H1 (cell line): ENCODE measurements around the gene FRMD4A.

Experiments used
- CTCF ChIP-seq, 3 experiments: IDR thresholded peaks; 1 replicate in 2 of 3; 2 replicates in 1 of 3; pipeline versions ENCODE4 v1.5.1 to v1.6.1; 2011; ENCODE audit warnings: low read length in 3 of 3, mild to moderate bottlenecking in 3 of 3, inconsistent platforms in 2 of 3, low read depth in 1 of 3, moderate library complexity in 1 of 3; ENCODE audit not compliant: insufficient read depth in 1 of 3; ENCODE audit errors: control extremely low read depth in 1 of 3
- SP1 ChIP-seq: IDR thresholded peaks from 2 replicates; pipeline ENCODE4 v1.6.1; 2011; ENCODE audit warnings: low read depth, low read length
- TCF12 ChIP-seq: IDR thresholded peaks from 2 replicates; pipeline ENCODE4 v1.6.1; 2011; ENCODE audit warnings: low read depth, mild to moderate bottlenecking, low read length
- TF ChIP-seq, protein P1 (sequence below): IDR thresholded peaks from 2 replicates; pipeline ENCODE4 v1.6.1; 2011; ENCODE audit warnings: low read length, improper control_type of control experiment

GRCh38 chr10:14162061-14162460 is 168.7 kb downstream of the FRMD4A start:
- TF ChIP-seq CTCF (IDR thresholded peaks at IDR 0.05; ENCODE audit: control extremely low read depth in 1 of 3, insufficient read depth in 1 of 3, low read depth in 1 of 3, low read length in 3 of 3) (no peak), SP1 (no peak), TCF12 (no peak)
- TF ChIP-seq, protein P1, sequence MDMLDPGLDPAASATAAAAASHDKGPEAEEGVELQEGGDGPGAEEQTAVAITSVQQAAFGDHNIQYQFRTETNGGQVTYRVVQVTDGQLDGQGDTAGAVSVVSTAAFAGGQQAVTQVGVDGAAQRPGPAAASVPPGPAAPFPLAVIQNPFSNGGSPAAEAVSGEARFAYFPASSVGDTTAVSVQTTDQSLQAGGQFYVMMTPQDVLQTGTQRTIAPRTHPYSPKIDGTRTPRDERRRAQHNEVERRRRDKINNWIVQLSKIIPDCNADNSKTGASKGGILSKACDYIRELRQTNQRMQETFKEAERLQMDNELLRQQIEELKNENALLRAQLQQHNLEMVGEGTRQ, result no peak
